KMS-11 (cell line): ENCODE measurements around the gene DCAF11.

Experiments
- H2AFZ ChIP-seq: fragments of 200-600 bp; sonication (generic); 2 replicates; pipeline ENCODE4 v1.6.1; 2016; ENCODE audit warnings: antibody characterized with exemption, mixed run types, low read depth
- H3K27ac ChIP-seq: fragments of 200-600 bp; sonication (generic); 2 replicates; pipeline ENCODE4 v1.6.1; 2016; ENCODE audit warnings: mild to moderate bottlenecking, mixed run types
- H3K27me3 ChIP-seq: fragments of 200-600 bp; sonication (generic); 2 replicates; pipeline ENCODE4 v1.6.1; 2017; ENCODE audit warnings: mild to moderate bottlenecking, low read depth, mixed run types, moderate library complexity; ENCODE audit not compliant: insufficient read depth
- H3K36me3 ChIP-seq: fragments of 200-600 bp; sonication (generic); 2 replicates; pipeline ENCODE4 v1.6.1; 2017; ENCODE audit warnings: mild to moderate bottlenecking, mixed run types; ENCODE audit not compliant: insufficient read depth
- H3K4me1 ChIP-seq: fragments of 200-600 bp; sonication (generic); 2 replicates; pipeline ENCODE4 v1.6.1; 2016; ENCODE audit warnings: mild to moderate bottlenecking, low read depth, mixed run types; ENCODE audit not compliant: poor library complexity, severe bottlenecking
- H3K4me2 ChIP-seq: fragments of 200-600 bp; sonication (generic); 2 replicates; pipeline ENCODE4 v1.7.0; 2016; ENCODE audit warnings: mild to moderate bottlenecking, mixed run types
- H3K4me3 ChIP-seq: fragments of 200-600 bp; sonication (generic); IDR thresholded peaks from 2 replicates; pipeline ENCODE4 v1.6.1; 2017; ENCODE audit warnings: low read depth, low read length, mixed read lengths; ENCODE audit not compliant: insufficient read depth
- H3K79me2 ChIP-seq: fragments of 200-600 bp; sonication (generic); 2 replicates; pipeline ENCODE4 v1.6.1; 2016; ENCODE audit warnings: low read depth, mixed run types; ENCODE audit not compliant: insufficient read depth
- H3K9ac ChIP-seq: fragments of 200-600 bp; sonication (generic); 2 replicates; pipeline ENCODE4 v1.6.1; 2016; ENCODE audit warnings: mild to moderate bottlenecking, mixed run types
- H4K20me1 ChIP-seq: fragments of 200-600 bp; sonication (generic); 2 replicates; pipeline ENCODE4 v1.6.1; 2016; ENCODE audit warnings: mild to moderate bottlenecking, mixed run types; ENCODE audit not compliant: insufficient read depth
- CTCF ChIP-seq: fragments of 200-600 bp; sonication (generic); conservative IDR thresholded peaks from 2 replicates; pipeline ENCODE4 v1.6.1; 2017; ENCODE audit warnings: low read depth, mild to moderate bottlenecking, antibody characterized with exemption, low read length, moderate library complexity, mixed read lengths

DCAF11 gene

DNA sequence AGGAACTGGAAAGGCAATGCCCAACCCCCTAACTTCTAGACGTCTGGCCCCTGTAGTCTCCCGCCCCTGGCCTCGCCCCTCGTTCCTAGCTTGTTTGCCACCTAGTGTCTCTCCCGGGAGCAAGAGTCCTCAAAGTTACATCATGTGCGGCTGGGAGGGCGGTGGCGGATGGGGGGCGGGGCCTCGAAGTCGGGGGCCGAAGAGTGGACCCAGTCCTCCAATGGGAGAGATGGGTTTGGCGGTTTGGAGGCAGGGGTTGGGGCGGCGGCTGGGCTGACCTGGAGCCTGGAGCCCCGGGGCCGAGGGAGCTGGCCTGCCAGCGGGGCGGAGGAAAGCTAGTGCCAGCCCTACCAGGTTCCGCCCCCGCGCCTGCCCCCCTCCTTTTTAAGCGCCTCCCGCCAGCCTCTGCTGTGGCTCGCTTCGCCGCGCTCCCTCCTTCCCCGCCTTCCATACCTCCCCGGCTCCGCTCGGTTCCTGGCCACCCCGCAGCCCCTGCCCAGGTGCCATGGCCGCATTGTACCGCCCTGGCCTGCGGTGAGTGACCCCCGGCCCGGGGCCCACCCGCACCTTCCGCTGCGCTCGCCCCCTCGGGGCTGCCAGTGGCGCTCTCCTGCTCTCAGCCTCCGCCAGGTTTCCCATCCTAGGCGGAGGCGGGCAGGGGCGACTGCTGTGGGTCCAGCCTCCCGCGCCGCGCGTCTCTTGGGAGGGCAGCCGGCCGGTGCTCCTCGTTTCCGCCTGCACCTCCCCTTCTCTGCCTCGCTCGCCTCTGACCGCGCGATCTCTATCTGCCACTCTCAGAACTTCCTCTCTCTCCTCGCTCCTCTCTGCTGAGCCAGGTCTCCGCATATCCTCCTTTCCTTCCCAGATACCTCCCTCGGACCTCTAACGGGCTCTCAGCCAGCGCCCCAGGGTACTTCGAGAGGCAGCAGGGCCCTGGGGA is 20.4 kb upstream of the DCAF11 start, which contains the start of gene PCK2:
Gene PCK2 (plus strand): TSS at position 411 of the 940 bp plus-strand sequence. CDS start 95 bp downstream, at position 506.
- Histone ChIP-seq H3K36me3 (no peaks in the 10 kb centered on the region), H3K4me1 (peaks cover 19% of the 10 kb centered on the region), H3K79me2 (peaks cover 8% of the 10 kb centered on the region; the same call in 1 of the 2 replicates), H4K20me1 (no peaks in the 10 kb centered on the region), H3K4me3 (no peak within 1 kb of the TSS), H3K27me3 (no peaks in the 10 kb centered on the region), H3K9ac (peak within 1 kb of the TSS; percentile 78), H2AFZ (peak within 1 kb of the TSS; percentile 71), H3K4me2 (peak within 1 kb of the TSS; percentile 82), H3K27ac (peak within 1 kb of the TSS; percentile 57)
- TF ChIP-seq CTCF, result no peak

- no peak for TF ChIP-seq CTCF
- no peaks in the 10 kb centered on the region for H3K36me3 ChIP-seq
- H4K20me1 ChIP-seq, result no peaks in the 10 kb centered on the region
- peak overlapping the region; percentile 78 for H3K9ac ChIP-seq
- no peaks in the 10 kb centered on the region for H3K27me3 ChIP-seq
- peak overlapping the region; percentile 71 for H2AFZ ChIP-seq
- peak overlapping the region; percentile 57 for H3K27ac ChIP-seq
- peaks cover 8% of the 10 kb centered on the region; the same call in 1 of the 2 replicates for H3K79me2 ChIP-seq
- H3K4me2 ChIP-seq, result peak overlapping the region; percentile 82
- no peak overlapping the region for H3K4me3 ChIP-seq
- peaks cover 15% of the 10 kb centered on the region for H3K4me1 ChIP-seq
These were observed 19.7 kb upstream of the DCAF11 start for GRCh38 chr14:24094841-24095270.

GRCh38 chr14:24095271-24096068 is 19.1 kb upstream of the DCAF11 start:
- no peaks in the 10 kb centered on the region for H3K27me3 ChIP-seq
- no peaks in the 10 kb centered on the region for H3K36me3 ChIP-seq
- peak overlapping the region; percentile 78; the same call in 1 of the 2 replicates for H3K9ac ChIP-seq
- peak overlapping the region; percentile 57; the same call in 1 of the 2 replicates for H3K27ac ChIP-seq
- H3K79me2 ChIP-seq, result peaks cover 8% of the 10 kb centered on the region; the same call in 1 of the 2 replicates
- peak overlapping the region; percentile 82 for H3K4me2 ChIP-seq
- TF ChIP-seq CTCF, result no peak
- H2AFZ ChIP-seq, result peak overlapping the region; percentile 71; the same call in 1 of the 2 replicates
- no peaks in the 10 kb centered on the region for H4K20me1 ChIP-seq
- peaks cover 9% of the 10 kb centered on the region for H3K4me1 ChIP-seq
- H3K4me3 ChIP-seq, result no peak overlapping the region

GRCh38 chr14:24096545-24097181 is 17.9 kb upstream of the DCAF11 start:
- Histone ChIP-seq H3K36me3 (no peaks in the 10 kb centered on the region), H3K27ac (no peak overlapping the region), H3K4me1 (peaks cover 9% of the 10 kb centered on the region), H3K4me2 (no peak overlapping the region), H2AFZ (no peak overlapping the region), H3K27me3 (no peaks in the 10 kb centered on the region), H3K79me2 (peaks cover 8% of the 10 kb centered on the region; the same call in 1 of the 2 replicates), H4K20me1 (no peaks in the 10 kb centered on the region), H3K4me3 (no peak overlapping the region), H3K9ac (no peak overlapping the region)
- TF ChIP-seq CTCF, result no peak
